Sigmoid colon (tissue), 4 donors: ENCODE results near the gene CD84.

Experiments
- POLR2A ChIP-seq, 2 donors: fragments of 450-650 bp; IDR thresholded peaks; one replicate each; pipeline ENCODE4 v1.6.1; 2016; ENCODE audit warnings: antibody characterized with exemption in 2 of 2, mild to moderate bottlenecking in 2 of 2, moderate library complexity in 2 of 2
- POLR2AphosphoS5 ChIP-seq, 4 donors: sonication (generic); formaldehyde crosslinking; IDR thresholded peaks; one replicate each; pipeline ENCODE4 v1.6.1; 2017; ENCODE audit warnings: antibody characterized with exemption in 4 of 4
- TF ChIP-seq, protein P1 (sequence below), 4 experiments: fragments of 450-650 bp in 3 of 4; fragments of 200-600 bp in 1 of 4; IDR thresholded peaks; one replicate each; pipeline ENCODE4 v1.5.1; 2016 to 2019; ENCODE audit warnings: antibody characterized with exemption in 4 of 4, mild to moderate bottlenecking in 3 of 4, moderate library complexity in 2 of 4

DNA sequence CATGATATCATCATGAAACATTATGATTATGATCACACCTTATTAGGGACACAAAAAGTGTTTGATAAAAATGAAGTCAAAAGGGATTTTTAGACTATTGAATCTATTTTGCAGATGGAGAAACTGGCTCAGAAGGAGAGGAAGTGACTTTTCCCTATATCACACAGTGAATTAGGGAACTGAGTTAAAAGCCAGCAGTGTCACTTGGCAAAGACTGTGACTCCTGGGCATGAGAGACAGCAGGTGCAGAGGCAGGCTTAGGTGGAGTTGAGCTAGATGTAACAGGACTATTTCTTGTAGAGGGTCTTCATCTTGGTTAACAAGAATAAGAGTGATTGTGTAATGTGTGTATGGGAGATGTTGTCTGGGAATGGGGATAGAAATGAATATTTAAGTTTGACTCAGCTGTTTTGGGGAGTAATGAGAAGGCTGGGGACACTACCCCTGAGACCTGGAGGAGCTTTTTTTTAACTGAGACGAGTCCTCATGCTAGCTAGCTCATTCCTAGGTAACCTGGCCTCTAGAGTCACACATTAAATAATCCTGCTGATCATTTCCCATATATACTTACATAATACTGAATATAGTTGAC lies 1.0 kb upstream of the CD84 start:
- no peak for TF ChIP-seq POLR2A (IDR thresholded peaks at IDR 0.05)
- TF ChIP-seq, protein P1, sequence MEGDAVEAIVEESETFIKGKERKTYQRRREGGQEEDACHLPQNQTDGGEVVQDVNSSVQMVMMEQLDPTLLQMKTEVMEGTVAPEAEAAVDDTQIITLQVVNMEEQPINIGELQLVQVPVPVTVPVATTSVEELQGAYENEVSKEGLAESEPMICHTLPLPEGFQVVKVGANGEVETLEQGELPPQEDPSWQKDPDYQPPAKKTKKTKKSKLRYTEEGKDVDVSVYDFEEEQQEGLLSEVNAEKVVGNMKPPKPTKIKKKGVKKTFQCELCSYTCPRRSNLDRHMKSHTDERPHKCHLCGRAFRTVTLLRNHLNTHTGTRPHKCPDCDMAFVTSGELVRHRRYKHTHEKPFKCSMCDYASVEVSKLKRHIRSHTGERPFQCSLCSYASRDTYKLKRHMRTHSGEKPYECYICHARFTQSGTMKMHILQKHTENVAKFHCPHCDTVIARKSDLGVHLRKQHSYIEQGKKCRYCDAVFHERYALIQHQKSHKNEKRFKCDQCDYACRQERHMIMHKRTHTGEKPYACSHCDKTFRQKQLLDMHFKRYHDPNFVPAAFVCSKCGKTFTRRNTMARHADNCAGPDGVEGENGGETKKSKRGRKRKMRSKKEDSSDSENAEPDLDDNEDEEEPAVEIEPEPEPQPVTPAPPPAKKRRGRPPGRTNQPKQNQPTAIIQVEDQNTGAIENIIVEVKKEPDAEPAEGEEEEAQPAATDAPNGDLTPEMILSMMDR (IDR thresholded peaks at IDR 0.05): no peak
- TF ChIP-seq POLR2AphosphoS5 (IDR thresholded peaks at IDR 0.05): no peak
